Subcutaneous preadipocyte (primary cell): ENCODE data around the gene CALML4. TPM values are rescaled to one million over a fixed set of nuclear protein-coding genes. Genes with fewer than 3 reads are reported as not detected.

ENCODE experiments used
- total RNA-seq: library from RNA; depleted of rRNA; stranded (reverse); fragments of >200 nt; gene quantifications from 2 replicates; pipeline ENCODE4 v1.2.3, GENCODE V29; 2012

The CALML4 gene
- total RNA-seq, result 1.8 and 3.9 TPM in 2 replicates

DNA sequence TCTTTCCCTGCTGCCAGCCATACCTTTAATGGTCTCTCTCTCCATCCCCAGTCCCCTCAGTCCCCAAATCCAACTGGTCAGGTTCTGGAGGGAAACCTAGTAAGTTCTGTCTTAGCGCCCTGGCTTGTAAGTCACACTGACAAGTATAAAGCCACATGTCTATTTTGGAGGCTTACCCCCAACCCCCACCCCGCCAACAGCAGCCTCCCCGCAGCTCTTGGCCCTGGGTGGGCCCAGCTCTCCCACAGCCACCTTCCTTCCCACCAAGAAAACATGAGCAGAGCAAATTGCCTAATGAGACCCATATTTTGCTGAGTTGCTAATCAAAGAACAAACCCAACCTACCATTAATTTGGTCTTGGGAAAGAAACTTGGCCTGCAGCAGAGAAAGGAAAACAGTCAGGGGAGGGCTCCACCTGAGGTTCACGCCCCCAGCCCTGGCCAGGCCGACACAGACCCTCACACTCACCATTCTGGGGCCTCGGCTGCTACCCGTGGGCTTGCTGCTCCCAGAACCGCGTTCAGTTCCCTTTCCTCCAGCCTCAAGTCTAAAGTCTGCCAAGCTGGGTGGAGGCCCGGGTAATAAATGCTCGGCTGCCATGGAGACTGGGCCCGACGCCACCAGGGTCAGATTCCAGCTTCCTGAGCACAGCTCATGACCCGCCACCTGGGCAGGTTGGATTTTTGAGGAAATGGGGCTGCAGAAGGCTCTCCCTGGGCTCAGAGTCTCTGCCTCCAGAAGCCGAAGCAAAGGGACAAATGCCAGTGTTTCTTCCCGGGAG is at the start of gene CALML4:
Gene CALML4, minus strand, starts transcription at position 557 of the 782 bp plus-strand sequence. Its CDS starts 85 bp downstream, at position 472.

GRCh38 chr15:68229386-68230156 is 24.4 kb upstream of the CALML4 start, which contains the start of gene CLN6:
Gene CLN6, minus strand, starts transcription at chr15:68229728. Its CDS starts 144 bp downstream, at chr15:68229584.

Other genes starting within 250 kb of the CALML4 start
- gene PIAS1, start 151.0 kb downstream of the CALML4 start, total RNA-seq, result 27.4 and 27.9 TPM in 2 replicates
- 18.7 and 37.9 TPM in 2 replicates for gene CLN6, start 24.4 kb upstream of the CALML4 start, total RNA-seq
- gene FEM1B, start 72.4 kb upstream of the CALML4 start, total RNA-seq, result 51.8 and 68.2 TPM in 2 replicates
- 0.20 and 0.37 TPM in 2 replicates for gene ITGA11, start 226.8 kb upstream of the CALML4 start, total RNA-seq